Smooth muscle cell (in vitro differentiated cells): ENCODE results near the gene ITFG1. TPM values are rescaled to one million over a fixed set of nuclear protein-coding genes. Genes with fewer than 3 reads are reported as not detected.

Experiments used
- DNase-seq: peaks from one replicate; lab custom pipeline; 2025; ENCODE audit not compliant: unreplicated experiment; lab: John Stamatoyannopoulos, UW
- H2AFZ ChIP-seq: fragments of 200-600 bp; sonication (generic); 2 replicates; pipeline ENCODE4 v1.6.0; 2016; ENCODE audit warnings: antibody characterized with exemption, low read depth, mild to moderate bottlenecking
- H3F3A ChIP-seq: fragments of 200-600 bp; sonication (generic); 2 replicates; pipeline ENCODE4 v1.6.0; 2017; ENCODE audit warnings: antibody characterized with exemption, low read depth
- H3K27ac ChIP-seq: fragments of 200-600 bp; sonication (generic); 2 replicates; pipeline ENCODE4 v1.5.1; 2016; ENCODE audit warnings: low read depth, mild to moderate bottlenecking
- H3K27me3 ChIP-seq: fragments of 200-600 bp; sonication (generic); 2 replicates; pipeline ENCODE4 v1.6.1; 2016; ENCODE audit warnings: low read depth, mild to moderate bottlenecking
- H3K36me3 ChIP-seq: fragments of 200-600 bp; sonication (generic); 2 replicates; pipeline ENCODE4 v1.5.1; 2016; ENCODE audit warnings: low read depth
- H3K4me1 ChIP-seq: fragments of 200-600 bp; sonication (generic); 2 replicates; pipeline ENCODE4 v1.5.1; 2016; ENCODE audit warnings: low read depth
- H3K4me2 ChIP-seq: fragments of 200-600 bp; sonication (generic); 2 replicates; pipeline ENCODE4 v1.6.0; 2016; ENCODE audit warnings: mild to moderate bottlenecking
- H3K4me3 ChIP-seq: fragments of 200-600 bp; sonication (generic); 2 replicates; pipeline ENCODE4 v1.5.1; 2016; ENCODE audit warnings: mild to moderate bottlenecking
- H3K79me2 ChIP-seq: fragments of 200-600 bp; sonication (generic); 2 replicates; pipeline ENCODE4 v1.6.0; 2016; ENCODE audit warnings: low read depth, mild to moderate bottlenecking
- H3K9ac ChIP-seq: fragments of 200-600 bp; sonication (generic); 2 replicates; pipeline ENCODE4 v1.6.0; 2016; ENCODE audit warnings: low read depth
- H3K9me3 ChIP-seq: fragments of 200-600 bp; sonication (generic); replicated peaks from 2 replicates; pipeline ENCODE4 v1.5.1; 2016; ENCODE audit warnings: low read depth
- H4K20me1 ChIP-seq: fragments of 200-600 bp; sonication (generic); 2 replicates; pipeline ENCODE4 v1.6.0; 2016; ENCODE audit warnings: low read depth
- CTCF ChIP-seq: fragments of 200-600 bp; sonication (generic); IDR thresholded peaks from 2 replicates; pipeline ENCODE4 v1.5.1; 2017; ENCODE audit warnings: borderline replicate concordance, mild to moderate bottlenecking, antibody characterized with exemption; ENCODE audit not compliant: insufficient read depth, poor library complexity, severe bottlenecking
- WGBS: methylation state at CpG from one replicate; pipeline ENCODE4 v1.1.7; 2016; ENCODE audit warnings: low lambda C conversion rate; 5-methylcytosine and 5-hydroxymethylcytosine counted together
- polyA plus RNA-seq: library from polyadenylated mRNA; unstranded; fragments of >200 nt; fragmentation: Nextera tagmentation; extraction: Ambion mirVana; gene quantifications from 2 replicates; pipeline ENCODE4 v1.2.1, GENCODE V29; 2016
- total RNA-seq: library from RNA; depleted of rRNA; stranded (reverse); fragments of >200 nt; gene quantifications from 2 replicates; pipeline ENCODE4 v1.2.3, GENCODE V29; 2014

ITFG1 gene
- total and polyA plus RNA-seq, 2 experiments from 2014 or later = 75.2 to 100 TPM

- Histone ChIP-seq H3F3A (no peaks in the 10 kb centered on the region), H3K79me2 (no peaks in the 10 kb centered on the region), H3K27me3 (no peaks in the 10 kb centered on the region), H3K9ac (no peak overlapping the region), H3K4me3 (no peak overlapping the region), H2AFZ (no peak overlapping the region), H3K36me3 (no peaks in the 10 kb centered on the region), H3K4me1 (peaks cover 5% of the 10 kb centered on the region), H3K27ac (no peak overlapping the region), H3K9me3 (no peaks in the 10 kb centered on the region), H4K20me1 (no peaks in the 10 kb centered on the region), H3K4me2 (no peak overlapping the region)
- WGBS = 98% methylated on average over 4 of the region's 4 CpGs
- no peak for DNase-seq
- TF ChIP-seq CTCF = no peak
These were observed 335.1 kb downstream of the ITFG1 start for GRCh38 chr16:47125757-47126156.

GRCh38 chr16:47113130-47113529 is 347.7 kb downstream of the ITFG1 start:
- no peak for TF ChIP-seq CTCF
- DNase-seq = no peak
- 95% methylated on average over 2 of the region's 2 CpGs for WGBS
- H3K27me3 ChIP-seq = no peaks in the 10 kb centered on the region
- H3K36me3 ChIP-seq = no peaks in the 10 kb centered on the region
- no peak overlapping the region for H3K27ac ChIP-seq
- H2AFZ ChIP-seq = no peak overlapping the region
- no peak overlapping the region for H3K4me3 ChIP-seq
- no peaks in the 10 kb centered on the region for H4K20me1 ChIP-seq
- H3K9ac ChIP-seq = no peak overlapping the region
- H3K4me2 ChIP-seq = no peak overlapping the region
- H3F3A ChIP-seq = no peaks in the 10 kb centered on the region
- no peaks in the 10 kb centered on the region for H3K79me2 ChIP-seq
- no peaks in the 10 kb centered on the region for H3K9me3 ChIP-seq
- no peaks in the 10 kb centered on the region for H3K4me1 ChIP-seq

GRCh38 chr16:47110939-47111338 is 349.9 kb downstream of the ITFG1 start:
- Histone ChIP-seq H3K9ac (no peak overlapping the region), H2AFZ (no peak overlapping the region), H3K4me3 (no peak overlapping the region), H3K4me1 (no peaks in the 10 kb centered on the region), H3K79me2 (no peaks in the 10 kb centered on the region), H3K27me3 (no peaks in the 10 kb centered on the region), H3K9me3 (no peaks in the 10 kb centered on the region), H3K4me2 (no peak overlapping the region), H3K27ac (no peak overlapping the region), H4K20me1 (no peaks in the 10 kb centered on the region), H3F3A (no peaks in the 10 kb centered on the region), H3K36me3 (no peaks in the 10 kb centered on the region)
- 93% methylated on average over 3 of the region's 3 CpGs for WGBS
- TF ChIP-seq CTCF = no peak
- no peak for DNase-seq

GRCh38 chr16:47109361-47109760 is 351.5 kb downstream of the ITFG1 start:
- Histone ChIP-seq H3K9ac (no peak overlapping the region), H3K9me3 (no peaks in the 10 kb centered on the region), H3K79me2 (no peaks in the 10 kb centered on the region), H3F3A (no peaks in the 10 kb centered on the region), H2AFZ (no peak overlapping the region), H3K4me3 (no peak overlapping the region), H3K4me2 (no peak overlapping the region), H3K27me3 (no peaks in the 10 kb centered on the region), H4K20me1 (no peaks in the 10 kb centered on the region), H3K4me1 (no peaks in the 10 kb centered on the region), H3K36me3 (no peaks in the 10 kb centered on the region), H3K27ac (no peak overlapping the region)
- no peak for DNase-seq
- 88% methylated on average over 5 of the region's 5 CpGs for WGBS
- no peak for TF ChIP-seq CTCF
